VCaP (cell line): ENCODE measurements around the gene DSG2.

ENCODE experiments used
- H3K27ac ChIP-seq: fragments of 450-650 bp; 2 replicates; pipeline ENCODE4 v1.5.1; 2017
- TF ChIP-seq, protein P1 (sequence below): fragments of 450-650 bp; conservative IDR thresholded peaks from 2 replicates; pipeline ENCODE4 v1.5.1; 2017; ENCODE audit warnings: mild to moderate bottlenecking, moderate library complexity

The DSG2 gene

DNA sequence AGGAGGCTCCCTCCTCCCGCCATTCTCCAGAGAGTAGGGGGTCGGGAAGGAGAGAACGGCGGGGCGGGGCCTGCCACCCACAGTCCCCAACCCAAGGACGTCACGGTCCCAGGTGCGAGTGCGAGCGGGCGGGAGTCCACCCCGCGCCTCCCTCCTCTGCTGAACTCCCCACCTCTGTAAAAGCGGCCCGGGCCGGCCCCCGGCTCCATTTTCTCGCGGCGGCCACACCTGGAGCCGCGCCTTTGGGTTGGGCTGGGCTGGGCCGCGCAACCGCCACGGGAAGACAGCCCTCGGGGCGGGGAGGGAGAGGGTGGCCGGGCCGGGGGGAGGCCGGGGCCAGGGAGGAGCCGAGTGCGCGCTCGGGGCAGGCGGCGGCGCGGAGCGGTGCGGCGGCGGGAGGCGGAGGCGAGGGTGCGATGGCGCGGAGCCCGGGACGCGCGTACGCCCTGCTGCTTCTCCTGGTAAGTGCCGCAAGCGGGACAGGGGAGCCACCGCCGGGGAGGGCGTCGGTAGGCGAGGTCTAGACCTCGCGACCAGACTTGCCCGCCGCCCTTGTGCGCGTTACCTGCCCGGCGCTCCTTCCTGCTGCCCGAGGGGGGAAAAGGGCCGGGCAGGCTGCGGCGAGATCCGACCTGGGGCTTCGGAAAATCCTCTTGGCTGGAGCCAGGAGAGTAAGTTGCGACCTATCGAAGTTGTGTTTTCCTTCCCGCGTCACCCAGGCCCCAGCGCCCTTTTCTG lies at the start of gene DSG2:
TSS of gene DSG2 (plus strand) at position 342 of the 738 bp plus-strand sequence. CDS start at position 417, 75 bp downstream.
- TF ChIP-seq, protein P1, sequence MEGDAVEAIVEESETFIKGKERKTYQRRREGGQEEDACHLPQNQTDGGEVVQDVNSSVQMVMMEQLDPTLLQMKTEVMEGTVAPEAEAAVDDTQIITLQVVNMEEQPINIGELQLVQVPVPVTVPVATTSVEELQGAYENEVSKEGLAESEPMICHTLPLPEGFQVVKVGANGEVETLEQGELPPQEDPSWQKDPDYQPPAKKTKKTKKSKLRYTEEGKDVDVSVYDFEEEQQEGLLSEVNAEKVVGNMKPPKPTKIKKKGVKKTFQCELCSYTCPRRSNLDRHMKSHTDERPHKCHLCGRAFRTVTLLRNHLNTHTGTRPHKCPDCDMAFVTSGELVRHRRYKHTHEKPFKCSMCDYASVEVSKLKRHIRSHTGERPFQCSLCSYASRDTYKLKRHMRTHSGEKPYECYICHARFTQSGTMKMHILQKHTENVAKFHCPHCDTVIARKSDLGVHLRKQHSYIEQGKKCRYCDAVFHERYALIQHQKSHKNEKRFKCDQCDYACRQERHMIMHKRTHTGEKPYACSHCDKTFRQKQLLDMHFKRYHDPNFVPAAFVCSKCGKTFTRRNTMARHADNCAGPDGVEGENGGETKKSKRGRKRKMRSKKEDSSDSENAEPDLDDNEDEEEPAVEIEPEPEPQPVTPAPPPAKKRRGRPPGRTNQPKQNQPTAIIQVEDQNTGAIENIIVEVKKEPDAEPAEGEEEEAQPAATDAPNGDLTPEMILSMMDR: no peak
- peak within 1 kb of the TSS; percentile 93 for H3K27ac ChIP-seq

GRCh38 chr18:31450409-31450808 lies 47.6 kb upstream of the DSG2 start:
- H3K27ac ChIP-seq: no peak overlapping the region
- TF ChIP-seq, protein P1: no peak

- TF ChIP-seq, protein P1: no peak
- no peak overlapping the region for H3K27ac ChIP-seq
These were observed 46.4 kb upstream of the DSG2 start for GRCh38 chr18:31451625-31452024.

DNA sequence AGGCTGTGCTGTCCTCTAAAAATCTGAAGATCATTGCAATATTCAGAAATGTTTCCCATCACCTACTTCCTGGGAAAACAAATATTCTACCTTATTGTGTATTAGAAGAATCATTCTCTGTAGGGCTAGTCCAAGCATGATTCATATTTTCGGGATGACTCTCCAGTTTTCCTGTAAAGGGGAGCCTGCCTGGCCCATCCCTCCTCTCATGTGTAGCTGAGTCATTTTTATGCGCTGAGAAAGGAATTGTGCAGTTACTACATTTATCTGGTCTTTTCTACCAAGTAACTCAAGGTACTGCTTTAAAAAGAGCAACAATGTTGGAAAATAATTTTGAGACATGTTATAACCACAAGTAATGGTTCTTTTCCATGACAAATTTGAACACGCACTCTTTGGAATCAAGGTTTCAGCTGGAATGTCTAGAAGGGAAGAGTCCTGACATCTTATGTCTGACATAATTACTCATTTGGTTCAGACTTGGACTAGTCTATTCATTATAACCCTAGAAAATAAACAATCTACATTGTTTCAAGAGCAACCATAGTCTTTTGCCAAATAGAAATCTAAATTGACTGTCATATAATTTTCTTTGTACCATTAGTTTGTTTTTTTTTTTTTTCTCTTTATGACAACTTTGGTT lies 43.8 kb upstream of the DSG2 start:
- H3K27ac ChIP-seq: no peak overlapping the region
- TF ChIP-seq, protein P1: no peak

DNA sequence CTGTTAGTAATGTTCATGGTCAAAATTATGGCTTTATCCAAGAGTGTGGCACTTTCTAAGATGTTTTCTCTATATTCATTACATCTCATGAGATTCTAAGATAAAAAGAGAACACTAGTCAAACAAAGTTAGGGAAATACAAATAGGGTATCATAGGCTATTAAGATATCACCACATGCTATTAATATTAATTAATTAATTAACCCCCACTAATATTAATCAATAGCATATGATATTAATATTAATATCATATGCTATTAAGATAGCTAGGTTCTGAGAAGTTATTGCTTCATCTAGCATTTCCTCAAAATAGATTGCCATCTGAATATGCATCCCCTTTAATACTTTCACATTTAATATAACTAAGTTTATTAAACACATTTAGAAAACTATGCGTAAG lies 28.3 kb upstream of the DSG2 start:
- TF ChIP-seq, protein P1: no peak
- H3K27ac ChIP-seq: no peak overlapping the region

DNA sequence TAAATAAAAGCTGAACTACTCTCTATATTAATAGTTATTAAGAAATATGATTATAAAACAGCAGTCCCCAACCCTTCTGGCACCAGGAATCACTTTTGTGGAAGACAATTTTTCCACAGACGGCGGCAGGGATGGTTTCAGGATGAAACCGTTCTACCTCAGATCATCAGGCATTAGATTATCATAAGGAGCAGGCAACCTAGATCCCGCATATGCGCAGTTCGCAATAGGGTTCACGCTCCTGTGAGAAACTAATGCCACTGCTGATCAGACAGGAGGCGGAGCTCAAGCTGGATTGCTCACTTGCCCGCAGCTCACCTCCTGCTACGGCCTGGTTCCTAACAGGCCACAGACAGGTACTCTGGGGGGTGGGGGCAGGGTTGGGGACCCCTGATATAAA lies 19.3 kb upstream of the DSG2 start:
- TF ChIP-seq, protein P1: no peak

GRCh38 chr18:31482051-31482450 lies 15.9 kb upstream of the DSG2 start:
- TF ChIP-seq, protein P1: no peak
- no peak overlapping the region for H3K27ac ChIP-seq

More for the DNA sequence above, 19.3 kb upstream of the DSG2 start:
- H3K27ac ChIP-seq: no peak overlapping the region
